ACHN (cell line): ENCODE data around the gene EGFLAM.
A peak's percentile ranks its signal among the peaks of the same experiment; 100 is the strongest.

Experiments used
- DNase-seq: peaks from one replicate; pipeline ENCODE4 v3.0.0-alpha.2; 2015
- in situ Hi-C: cut with HindIII; loops from 2 replicates; pipeline ENCODE4 v1.10.0; 2017; ENCODE audit warnings: low sequenced_read_pairs, low pct_ligation_motif_present, low pct_unique_long_range_greater_than_20kb

EGFLAM gene

DNA sequence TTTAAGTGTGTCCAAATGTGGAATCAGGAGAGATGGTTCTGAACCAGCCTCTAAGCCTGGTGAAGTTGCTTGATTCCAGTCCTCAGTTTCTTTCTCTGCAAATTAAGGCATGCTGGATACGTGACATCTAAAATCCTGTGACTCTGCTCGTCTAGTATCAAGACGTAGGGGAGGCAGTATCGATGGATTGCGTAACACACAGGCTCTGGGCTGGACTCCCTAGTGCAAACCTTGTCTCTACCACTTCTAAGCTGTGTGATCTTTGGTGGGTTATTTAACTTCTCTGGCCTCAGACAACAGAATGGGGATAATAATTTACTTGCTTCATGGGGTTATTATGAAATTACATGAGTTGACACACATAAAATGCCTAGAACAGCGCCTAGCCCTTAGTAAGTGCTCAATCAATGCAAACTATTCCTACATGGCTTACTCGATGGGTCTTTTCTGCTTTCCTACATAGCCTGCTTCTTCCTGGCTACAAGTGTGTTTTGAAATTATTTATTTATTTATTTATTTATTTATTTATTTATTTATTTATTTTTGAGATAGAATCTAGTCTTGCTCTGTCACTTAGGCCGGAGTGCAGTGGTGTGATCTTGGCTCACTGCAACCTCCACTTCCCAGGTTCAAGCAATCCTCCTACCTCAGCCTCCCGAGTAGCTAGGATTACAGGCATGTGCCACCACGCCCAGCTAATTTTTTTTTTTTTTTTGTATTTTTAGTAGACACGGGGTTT, 102.1 kb downstream of the EGFLAM start:
- DNase-seq, result no peak
- in situ Hi-C loops, result no loop called here

DNA sequence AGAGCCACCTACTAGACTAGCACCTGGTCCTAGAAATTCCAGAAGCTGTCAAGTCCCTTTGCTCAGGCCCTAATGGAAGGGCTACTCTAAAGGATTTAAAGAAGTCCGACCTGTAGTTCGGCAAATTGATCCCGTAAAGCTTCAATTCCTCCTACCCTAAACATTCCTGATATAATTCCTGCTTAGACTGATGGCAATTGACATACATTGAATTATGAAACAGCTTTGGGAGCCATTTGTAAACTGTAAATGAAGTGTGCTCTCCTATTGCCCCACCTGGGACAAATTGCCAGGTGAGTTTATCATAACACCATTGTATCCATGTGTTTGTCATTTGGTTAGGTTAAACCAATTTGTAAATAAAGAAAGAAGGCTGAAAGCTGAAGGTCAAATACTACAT, 104.4 kb downstream of the EGFLAM start:
- in situ Hi-C loops, result no loop called here
- DNase-seq, result no peak

DNA sequence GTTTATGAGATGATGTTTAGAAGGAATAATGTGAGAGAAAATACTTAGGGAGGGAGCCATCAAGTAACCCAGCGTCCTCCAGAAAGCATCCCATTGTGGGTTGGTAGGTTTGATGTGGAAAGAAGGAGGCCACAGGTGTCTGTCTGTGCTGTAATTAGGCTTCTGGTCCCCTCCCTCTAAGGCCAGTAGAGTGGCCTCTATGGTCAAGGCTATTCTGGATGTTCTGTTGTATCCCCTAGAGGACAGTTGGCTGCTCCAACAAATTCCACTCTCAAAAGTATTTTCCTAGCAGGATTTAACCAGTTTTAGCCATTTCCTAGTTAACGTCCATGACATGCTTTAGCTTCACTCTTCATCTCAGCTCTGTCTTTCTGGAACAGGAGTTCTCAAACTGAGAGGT, 106.5 kb downstream of the EGFLAM start:
- no peak for DNase-seq
- in situ Hi-C loops, result no loop called here

DNA sequence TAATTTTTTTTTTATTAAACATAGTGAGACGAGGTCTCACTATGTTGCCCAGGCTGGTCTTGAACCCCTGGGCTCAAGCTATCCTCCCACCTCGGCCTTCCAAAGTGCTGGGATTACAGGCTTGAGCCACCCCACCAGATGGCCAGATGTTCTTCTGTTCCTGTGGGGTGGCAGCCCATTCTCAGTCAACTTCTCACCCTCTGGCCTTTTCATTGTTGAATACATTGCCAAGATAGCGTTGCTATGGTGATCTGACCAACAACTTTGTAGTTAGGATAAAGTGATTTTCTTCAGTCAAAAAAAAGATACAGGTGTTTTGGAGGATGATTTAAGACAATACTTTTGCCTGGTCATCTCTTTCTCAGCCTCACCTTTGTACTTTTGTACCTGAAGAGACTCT, 109.1 kb downstream of the EGFLAM start:
- no peak for DNase-seq
- in situ Hi-C loops, result no loop called here

- in situ Hi-C loops, result no loop called here
- no peak for DNase-seq
Observed at GRCh38 chr5:38367966-38368365, 109.6 kb downstream of the EGFLAM start.

DNA sequence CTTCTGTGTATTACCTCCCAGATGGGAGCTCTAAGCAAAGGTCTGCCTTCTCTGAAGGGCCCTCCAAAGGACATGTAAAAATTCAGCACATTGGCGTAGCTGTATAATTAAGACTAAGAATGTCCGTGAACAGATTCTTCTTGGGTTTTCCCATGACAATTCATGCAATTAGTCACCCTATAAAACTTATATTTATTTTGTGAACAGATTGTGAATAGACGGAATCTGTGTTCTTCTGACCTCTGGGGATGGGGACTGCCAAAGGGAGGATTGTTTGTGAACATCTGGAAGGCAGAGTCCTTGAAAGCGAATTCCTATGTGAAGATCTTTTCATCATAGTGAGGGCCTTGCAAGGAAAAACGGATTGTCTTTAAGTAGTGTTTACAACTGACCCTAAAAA, 111.3 kb downstream of the EGFLAM start:
- in situ Hi-C loops, result no loop called here
- DNase-seq, result no peak

- in situ Hi-C loops, result no loop called here
- no peak for DNase-seq
Observed at GRCh38 chr5:38370358-38371100, 112.2 kb downstream of the EGFLAM start.

DNA sequence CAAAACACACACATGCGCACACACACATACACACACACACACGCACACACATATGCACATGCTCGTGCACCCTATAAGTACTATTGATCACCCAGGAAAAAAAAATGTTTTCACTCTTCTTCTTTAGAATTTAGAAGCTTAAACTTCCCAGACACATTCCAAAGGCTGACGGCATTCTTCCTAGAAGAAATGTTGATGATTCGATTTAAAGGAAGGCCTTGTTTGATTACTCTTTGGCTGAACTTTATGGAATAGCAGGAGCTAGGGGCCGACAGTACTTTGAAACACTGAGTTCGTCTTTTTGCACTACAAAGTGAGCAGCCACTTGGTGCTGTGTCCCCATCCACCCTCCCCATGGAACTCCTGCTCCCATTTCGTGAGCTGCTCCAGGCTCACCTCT, 113.2 kb downstream of the EGFLAM start:
- in situ Hi-C loops, result no loop called here

GRCh38 chr5:38373743-38374142, 115.4 kb downstream of the EGFLAM start:
- in situ Hi-C loops, result no loop called here
- DNase-seq, result no peak

More for the DNA sequence above, 113.2 kb downstream of the EGFLAM start:
- no peak for DNase-seq

- DNase-seq, result no peak
- in situ Hi-C loops, result no loop called here
Observed at GRCh38 chr5:38375423-38375822, 117.1 kb downstream of the EGFLAM start.

GRCh38 chr5:38376404-38376803, 118.0 kb downstream of the EGFLAM start:
- DNase-seq, result no peak
- in situ Hi-C loops, result no loop called here

- DNase-seq, result no peak
- in situ Hi-C loops, result no loop called here
Observed at GRCh38 chr5:38378579-38378978, 120.2 kb downstream of the EGFLAM start.

GRCh38 chr5:38379350-38379937, 121.1 kb downstream of the EGFLAM start:
- DNase-seq, result no peak
- in situ Hi-C loops, result no loop called here

DNA sequence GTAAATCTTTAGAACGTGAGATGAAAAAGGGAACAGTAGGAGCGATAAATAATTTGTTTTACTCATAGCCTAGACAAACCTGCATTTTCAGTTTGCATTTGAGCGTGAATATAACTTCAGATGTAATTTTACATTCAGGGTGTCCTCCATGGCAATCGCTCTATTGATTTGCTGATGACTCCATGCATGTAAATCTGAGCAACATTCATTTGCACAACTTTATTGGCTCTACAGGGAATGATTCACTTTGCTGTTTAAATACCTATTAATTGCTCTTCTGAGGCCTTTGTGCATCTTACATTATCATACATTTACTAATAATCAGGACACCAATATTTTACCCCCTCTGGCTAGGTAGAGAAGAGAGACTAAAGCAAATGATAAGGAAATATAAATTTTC, 122.2 kb downstream of the EGFLAM start:
- in situ Hi-C loops, result no loop called here
- no peak for DNase-seq

- in situ Hi-C loops, result no loop called here
- no peak for DNase-seq
Observed at GRCh38 chr5:38381361-38381760, 123.0 kb downstream of the EGFLAM start.

DNA sequence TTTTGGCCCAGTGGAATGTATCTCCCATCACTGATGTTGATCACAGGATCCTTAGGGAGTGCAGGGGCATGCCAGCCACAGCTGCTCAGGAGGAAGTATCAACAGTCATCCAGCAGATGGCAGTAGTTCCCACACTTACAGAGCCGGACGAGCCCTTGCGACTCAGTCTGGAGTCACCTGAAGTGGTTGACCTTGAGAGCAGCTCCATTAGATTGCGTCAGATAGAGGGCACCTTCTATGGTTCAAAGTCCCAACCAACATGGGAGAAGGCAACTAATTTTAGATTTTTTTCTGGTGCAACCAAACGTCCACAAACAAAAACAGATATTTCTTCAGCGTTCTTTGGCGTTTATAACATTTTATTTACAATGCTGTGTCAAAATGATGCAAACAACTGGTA, 124.5 kb downstream of the EGFLAM start:
- in situ Hi-C loops, result no loop called here
- DNase-seq, result peak; percentile 69

DNA sequence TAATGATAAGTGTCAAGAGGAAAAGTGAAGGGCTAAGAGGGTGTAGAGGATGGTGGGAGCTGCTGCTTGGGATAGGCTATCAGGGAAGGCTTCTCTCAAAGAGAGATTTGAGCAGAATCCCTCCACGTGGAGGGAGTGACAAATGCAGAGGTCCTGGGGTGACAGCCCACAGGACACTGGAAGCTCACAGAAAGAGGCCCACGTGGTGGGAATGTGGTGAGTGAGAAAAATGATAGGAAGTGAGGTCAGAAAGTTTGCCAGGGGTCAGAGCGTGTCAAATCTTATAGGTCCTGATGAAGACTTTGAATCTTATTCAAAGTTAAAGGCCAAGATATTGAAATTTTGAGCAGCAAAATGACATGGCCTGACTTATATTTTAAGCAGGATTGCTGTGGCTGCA, 125.3 kb downstream of the EGFLAM start:
- no peak for DNase-seq
- in situ Hi-C loops, result no loop called here

DNA sequence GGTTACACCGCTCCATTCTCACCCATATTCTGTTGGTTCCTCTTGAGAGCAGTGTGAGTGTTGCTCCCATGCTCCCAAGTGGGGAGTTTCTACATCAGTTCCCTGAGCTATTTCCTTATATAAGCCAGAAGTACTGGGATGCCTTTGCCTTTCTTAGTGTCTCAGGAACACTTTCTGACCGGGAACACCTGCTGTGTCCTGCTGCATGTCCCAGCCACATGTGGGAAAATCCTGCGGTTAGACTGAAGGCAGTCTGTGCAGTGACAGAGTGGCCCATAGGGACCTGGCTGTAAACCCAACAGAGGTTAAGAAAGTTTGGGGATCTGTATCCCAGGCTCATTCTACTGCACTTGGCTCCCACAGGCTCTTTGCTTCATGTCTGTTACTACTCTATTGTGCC, 126.0 kb downstream of the EGFLAM start:
- in situ Hi-C loops, result no loop called here
- DNase-seq, result no peak

- no peak for DNase-seq
- in situ Hi-C loops, result no loop called here
Observed at GRCh38 chr5:38387161-38387560, 128.8 kb downstream of the EGFLAM start.

GRCh38 chr5:38393636-38394035, 135.3 kb downstream of the EGFLAM start:
- in situ Hi-C loops, result no loop called here
- DNase-seq, result no peak
